H1 (cell line): ENCODE results near the gene COA3. TPM values are rescaled to one million over a fixed set of nuclear protein-coding genes. Genes with fewer than 3 reads are reported as not detected.

Source experiments
- JUND ChIP-seq: IDR thresholded peaks from 2 replicates; pipeline ENCODE4 v1.6.1; 2011; ENCODE audit warnings: mild to moderate bottlenecking, improper control_type of control experiment, low read length
- RAD21 ChIP-seq, 2 experiments: IDR thresholded peaks in 1 of 2; conservative IDR thresholded peaks in 1 of 2; 2 replicates each; pipeline ENCODE4 v1.6.1; 2011; ENCODE audit warnings: low read depth in 2 of 2, low read length in 2 of 2, improper control_type of control experiment in 1 of 2, inconsistent platforms in 1 of 2, mild to moderate bottlenecking in 1 of 2, moderate library complexity in 1 of 2
- SRF ChIP-seq: IDR thresholded peaks from 2 replicates; pipeline ENCODE4 v1.6.1; 2011; ENCODE audit warnings: mild to moderate bottlenecking, low read depth, low read length, moderate library complexity
- polyA plus RNA-seq, 7 experiments: library from polyadenylated mRNA; depleted of rRNA in 3 of 7; stranded (reverse) in 5 of 7; unstranded in 2 of 7; fragments of >200 nt in 5 of 7; fragments of 200-250 nt in 2 of 7; gene quantifications; 1 replicate in 5 of 7; 2 replicates in 1 of 7; 4 replicates in 1 of 7; pipeline versions ENCODE4 v1.2.1 to v1.2.3, GENCODE V29; 2011 to 2013; ENCODE audit warnings: missing spikeins in 2 of 7, mixed read lengths in 2 of 7
- total RNA-seq: library from RNA; stranded (reverse); fragmentation: NEBNext Ultra II Directional; extraction: Animal tissue kit (Norgen Biotek cat#: 25700); gene quantifications from 2 replicates; pipeline ENCODE4 v1.2.1, GENCODE V29; 2021

COA3 gene
- total and polyA plus RNA-seq, 2 of the 8 experiments (the other 6 are each of a cell fraction or from before 2014, with no cell fraction given) = 68.4 to 143 TPM

DNA sequence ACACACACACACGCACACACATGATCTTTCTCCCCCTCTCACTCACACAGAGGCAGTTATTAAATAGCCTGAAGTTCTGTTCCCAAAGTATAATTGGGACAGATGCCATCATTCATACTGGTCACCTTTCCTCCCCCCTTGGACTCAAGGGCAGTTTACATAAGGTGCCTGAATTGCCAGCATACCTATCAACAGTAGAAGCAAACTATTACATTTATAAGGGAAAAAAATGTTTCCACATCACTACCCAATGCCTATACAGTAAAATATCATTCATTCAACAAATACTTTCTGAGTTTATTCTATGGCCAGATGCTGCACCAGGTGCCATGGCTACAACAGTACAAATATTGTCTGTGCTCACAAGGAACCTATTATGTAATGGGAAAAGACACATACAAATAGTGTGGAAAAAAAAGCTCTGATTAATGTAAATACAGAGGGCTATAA, 6.4 kb upstream of the COA3 start (continued):
- TF ChIP-seq JUND = no peak
- TF ChIP-seq RAD21 (IDR thresholded peaks at IDR 0.05 in 1 of 2, conservative IDR thresholded peaks at IDR 0.05 in 1 of 2; ENCODE audit: low read depth in 2 of 2, low read length in 2 of 2) = no peak
- TF ChIP-seq SRF = no peak
